Hematopoietic multipotent progenitor cell treated with erythropoietin and hydrocortisone succinate and interleukin-3 and kit ligand, for 4 days (in vitro differentiated cells): ENCODE data around the gene PSMA3.

Source experiments
- DNase-seq: peaks from one replicate; pipeline ENCODE4 v3.0.0-alpha.2; 2015

Gene PSMA3

DNA sequence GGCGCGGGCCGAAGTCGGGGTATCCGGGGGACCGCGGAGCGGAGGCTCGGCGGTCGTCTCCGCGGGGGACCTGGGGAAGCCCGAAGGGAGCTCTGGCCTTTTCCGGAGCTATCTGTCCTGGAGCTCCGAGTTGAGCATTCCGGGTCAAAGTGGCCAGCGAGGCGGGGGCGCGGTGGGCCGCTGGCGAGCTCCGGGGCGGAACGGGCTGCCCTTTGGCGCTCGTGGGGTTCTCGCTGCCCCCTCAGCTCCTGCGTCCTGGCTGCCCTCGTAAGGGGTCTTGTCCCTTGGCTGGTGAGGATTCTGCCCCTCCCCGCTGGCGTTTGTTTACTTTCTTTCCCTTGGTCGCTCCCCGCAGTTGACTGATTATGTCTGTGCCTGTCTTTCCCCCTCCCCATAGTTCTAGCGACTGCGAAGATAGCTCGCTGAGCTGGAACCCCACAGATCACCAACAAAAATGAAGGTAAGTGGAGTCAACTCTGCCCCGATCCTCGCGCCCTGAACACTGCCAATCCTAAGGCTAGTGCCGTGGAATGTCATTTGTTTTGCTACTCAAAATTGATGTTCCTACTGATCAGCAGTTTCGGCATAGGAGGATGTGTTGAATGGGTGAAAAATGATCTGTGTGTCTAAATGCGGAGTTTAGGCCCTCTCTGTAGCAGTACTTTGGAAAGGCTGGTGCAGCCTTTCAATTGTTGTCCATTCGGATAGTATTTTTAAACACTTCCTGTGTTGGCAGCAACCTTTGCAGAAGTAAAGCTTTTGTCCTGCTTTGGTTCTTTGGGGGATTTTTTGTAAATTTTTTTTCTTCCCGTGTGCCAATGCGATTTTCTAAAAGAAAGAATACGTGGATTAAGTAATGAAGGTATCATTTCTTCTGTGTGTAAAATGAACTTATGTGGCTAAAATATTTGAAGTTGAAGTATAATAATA lies 55.0 kb downstream of the PSMA3 start:
- DNase-seq: peak; percentile 37

GRCh38 chr14:58301416-58301815 lies 56.8 kb downstream of the PSMA3 start:
- DNase-seq: no peak

DNA sequence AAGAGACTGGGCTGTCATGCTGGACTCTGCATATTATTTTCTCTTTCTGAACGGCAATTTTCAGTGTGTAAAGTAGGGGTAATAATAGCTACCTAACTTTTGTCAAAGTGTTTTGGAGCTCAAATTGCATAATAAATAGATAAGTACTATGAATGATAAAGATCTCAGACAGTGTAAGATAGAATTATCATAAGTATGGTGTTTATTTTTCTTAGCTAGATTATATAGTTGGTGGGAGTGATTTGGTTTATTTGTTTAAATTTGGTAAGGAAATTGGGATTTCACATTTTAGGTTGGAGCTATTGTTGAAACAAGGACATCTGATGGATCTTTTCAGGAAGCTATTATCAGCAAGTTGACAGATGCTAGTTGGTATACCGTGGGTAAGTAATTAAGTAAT lies 61.1 kb downstream of the PSMA3 start:
- DNase-seq: no peak

GRCh38 chr14:58307597-58308316 lies 63.1 kb downstream of the PSMA3 start:
- DNase-seq: no peak

DNA sequence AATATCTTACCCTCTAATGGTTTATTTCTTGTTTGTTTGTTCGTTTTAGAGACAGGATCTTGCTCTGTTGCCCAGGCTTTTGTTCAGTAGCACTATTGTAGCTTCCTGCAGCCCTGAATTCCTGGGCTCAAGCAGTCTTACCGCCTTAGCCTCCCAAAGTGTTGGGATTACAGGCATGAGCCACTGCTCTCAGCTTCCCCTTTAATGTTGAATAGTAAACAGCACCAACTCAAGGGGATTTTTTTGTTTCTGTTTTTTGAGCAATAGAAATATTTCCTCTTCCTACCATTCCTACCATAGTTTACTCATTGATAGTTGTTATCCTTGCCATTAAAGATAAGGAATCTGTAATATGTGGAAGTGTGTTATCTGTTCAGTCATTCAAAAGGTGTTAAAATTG lies 64.4 kb downstream of the PSMA3 start:
- no peak for DNase-seq

- no peak for DNase-seq
Observed at GRCh38 chr14:58313699-58314098, 69.1 kb downstream of the PSMA3 start.

- DNase-seq: no peak
Observed at GRCh38 chr14:58315606-58316005, 71.0 kb downstream of the PSMA3 start.
